ENCODE results near the gene NAT9. TPM values are rescaled to one million over a fixed set of nuclear protein-coding genes. Genes with fewer than 3 reads are reported as not detected.

The NAT9 gene
- total and polyA plus RNA-seq, 7 experiments from 2014 or later: 16.8 to 78.8 (median 53.9) TPM

DNA sequence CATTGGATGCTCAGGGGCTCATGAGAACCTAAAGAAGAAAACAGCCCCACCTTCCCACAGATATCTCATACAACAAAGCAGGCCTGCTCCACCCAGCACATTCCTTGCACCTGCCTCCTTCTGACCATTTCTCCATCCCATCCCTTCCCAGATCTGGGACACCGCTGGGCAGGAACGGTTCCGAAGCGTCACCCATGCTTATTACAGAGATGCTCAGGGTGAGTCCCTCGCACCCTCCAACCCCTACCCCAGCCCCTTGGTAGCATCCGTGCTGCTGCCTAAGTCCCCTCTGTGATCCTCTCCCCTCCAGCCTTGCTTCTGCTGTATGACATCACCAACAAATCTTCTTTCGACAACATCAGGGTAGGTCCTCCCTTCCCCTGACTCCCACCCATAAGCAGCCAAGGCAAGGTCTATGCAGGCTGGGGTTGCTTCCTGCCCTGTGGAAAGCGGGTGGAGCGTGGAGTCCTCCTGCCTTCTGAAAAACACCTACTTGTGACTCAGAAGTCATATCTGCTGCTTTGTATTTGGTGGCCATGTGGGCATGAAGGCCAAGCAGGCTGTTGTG is 33.1 kb downstream of the NAT9 start:
- ATAC-seq (no peak), DNase-seq (no peak)
- no peaks in the 10 kb centered on the region for H3K27me3 ChIP-seq (ENCODE audit: control insufficient read depth in 2 of 2, insufficient read depth in 2 of 2, low read length in 2 of 2)
- peak overlapping the region; percentile 88 to 99 (median 95) for H3K27ac Mint-ChIP-seq
- peaks cover 68 to 93% (median 85%) of the 10 kb centered on the region in 7 donors for H3K4me1 Mint-ChIP-seq
- no peaks in the 10 kb centered on the region for H3K36me3 ChIP-seq (ENCODE audit: control insufficient read depth in 2 of 3, insufficient read depth in 3 of 3, low read length in 3 of 3)
- no peaks in the 10 kb centered on the region for H3K9me3 ChIP-seq (ENCODE audit: control insufficient read depth in 2 of 3, low read length in 3 of 3)
- H3K27ac ChIP-seq (ENCODE audit: low read depth, low read length): peak overlapping the region; percentile 60
- ChIA-PET CTCF (interaction anchor here (1.0 to 2.5 kb wide), 7 partner anchors 10 to 121 kb away, joined by 3 to 26 read pairs (median 8); no protein-coding TSS in a partner anchor), POLR2A (interaction anchor here (0.7 to 3.2 kb wide), 7 partner anchors 8 to 157 kb away, joined by 3 to 27 read pairs (median 8); no protein-coding TSS in a partner anchor)
- no peaks in the 10 kb centered on the region for H3K27me3 Mint-ChIP-seq
- H3K4me3 Mint-ChIP-seq: peak overlapping the region; percentile 69 to 90 (median 82)
- H3K36me3 Mint-ChIP-seq: peaks cover 0 to 35% (median 0%) of the 10 kb centered on the region in 5 donors
- H3K9me3 Mint-ChIP-seq: peaks cover 0 to 3% (median 0%) of the 10 kb centered on the region in 11 donors
- intact Hi-C loops (cut with micrococcal nuclease): loop anchor here in 1 of 2 donors (5.0 to 10.0 kb wide), 2 partner anchors 214 to 442 kb away; partner anchors contain the start of gene SUMO2
- H3K4me1 ChIP-seq (ENCODE audit: control insufficient read depth in 2 of 2, insufficient read depth in 2 of 2, low read length in 2 of 2): peaks cover 85 to 88% of the 10 kb centered on the region in 2 donors
- H3K4me3 ChIP-seq (ENCODE audit: low read length): peak overlapping the region; percentile 19

- Mint-ChIP-seq H3K4me1 (peaks cover 71 to 93% (median 82%) of the 10 kb centered on the region in 7 donors), H3K4me3 (peak overlapping the region; percentile 64 to 90 (median 84)), H3K9me3 (peaks cover 0 to 2% (median 0%) of the 10 kb centered on the region in 11 donors), H3K27ac (peak overlapping the region; percentile 88 to 99 (median 95)), H3K36me3 (peaks cover 0 to 35% (median 0%) of the 10 kb centered on the region in 5 donors), H3K27me3 (no peaks in the 10 kb centered on the region)
- Histone ChIP-seq H3K4me1 (ENCODE audit: control insufficient read depth in 2 of 2, insufficient read depth in 2 of 2, low read length in 2 of 2) (peaks cover 80 to 83% of the 10 kb centered on the region in 2 donors), H3K27me3 (ENCODE audit: control insufficient read depth in 2 of 2, insufficient read depth in 2 of 2, low read length in 2 of 2) (no peaks in the 10 kb centered on the region), H3K4me3 (ENCODE audit: low read length) (peak overlapping the region; percentile 10), H3K27ac (ENCODE audit: low read depth, low read length) (peak overlapping the region; percentile 63), H3K9me3 (ENCODE audit: control insufficient read depth in 2 of 3, low read length in 3 of 3) (no peaks in the 10 kb centered on the region), H3K36me3 (ENCODE audit: control insufficient read depth in 2 of 3, insufficient read depth in 3 of 3, low read length in 3 of 3) (no peaks in the 10 kb centered on the region)
- intact Hi-C loops (cut with micrococcal nuclease): loop anchor here in 1 of 2 donors (5.0 to 10.0 kb wide), 2 partner anchors 215 to 443 kb away; partner anchors contain the start of gene SUMO2
- DNase-seq: peak in 5 of 9 donors; percentile 42 to 65 (median 45)
- peak; percentile 17 for ATAC-seq
- ChIA-PET POLR2A (interaction anchor here (0.7 to 3.2 kb wide), 8 partner anchors 9 to 158 kb away, joined by 3 to 27 read pairs (median 8); partner anchors contain the start of gene NAT9), CTCF (interaction anchor here (0.6 to 2.5 kb wide), 10 partner anchors 11 to 585 kb away, joined by 3 to 26 read pairs (median 6); no protein-coding TSS in a partner anchor)
Measured at GRCh38 chr17:74742153-74742515, 34.0 kb downstream of the NAT9 start.

GRCh38 chr17:74740641-74741387 is 35.3 kb downstream of the NAT9 start:
- peaks cover 69 to 86% (median 75%) of the 10 kb centered on the region in 7 donors for H3K4me1 Mint-ChIP-seq
- Histone ChIP-seq H3K27me3 (ENCODE audit: control insufficient read depth in 2 of 2, insufficient read depth in 2 of 2, low read length in 2 of 2) (no peaks in the 10 kb centered on the region), H3K4me3 (ENCODE audit: low read length) (no peak overlapping the region), H3K9me3 (ENCODE audit: control insufficient read depth in 2 of 3, low read length in 3 of 3) (no peaks in the 10 kb centered on the region), H3K4me1 (ENCODE audit: control insufficient read depth in 2 of 2, insufficient read depth in 2 of 2, low read length in 2 of 2) (peaks cover 75 to 76% of the 10 kb centered on the region in 2 donors), H3K36me3 (ENCODE audit: control insufficient read depth in 2 of 3, insufficient read depth in 3 of 3, low read length in 3 of 3) (no peaks in the 10 kb centered on the region), H3K27ac (ENCODE audit: low read depth, low read length) (peak overlapping the region; percentile 63)
- no peak for DNase-seq
- peaks cover 0 to 31% (median 0%) of the 10 kb centered on the region in 5 donors for H3K36me3 Mint-ChIP-seq
- peak overlapping the region; percentile 86 to 99 (median 94) for H3K27ac Mint-ChIP-seq
- no peak for ATAC-seq
- intact Hi-C loops (cut with micrococcal nuclease): loop anchor here in 1 of 2 donors (5.0 to 10.0 kb wide), 2 partner anchors 216 to 444 kb away; partner anchors contain the start of gene SUMO2
- peak overlapping the region in 6 of 10 donors; percentile 77 to 90 (median 85) for H3K4me3 Mint-ChIP-seq
- peaks cover 0 to 2% (median 0%) of the 10 kb centered on the region in 11 donors for H3K9me3 Mint-ChIP-seq
- ChIA-PET CTCF (interaction anchor here (0.7 to 2.5 kb wide), 11 partner anchors 9 to 123 kb away, joined by 3 to 26 read pairs (median 3); no protein-coding TSS in a partner anchor), POLR2A (interaction anchor here (1.3 to 3.2 kb wide), 6 partner anchors 9 to 41 kb away, joined by 3 to 27 read pairs (median 14); no protein-coding TSS in a partner anchor)
- H3K27me3 Mint-ChIP-seq: peaks cover 0 to 4% (median 0%) of the 10 kb centered on the region in 5 donors

DNA sequence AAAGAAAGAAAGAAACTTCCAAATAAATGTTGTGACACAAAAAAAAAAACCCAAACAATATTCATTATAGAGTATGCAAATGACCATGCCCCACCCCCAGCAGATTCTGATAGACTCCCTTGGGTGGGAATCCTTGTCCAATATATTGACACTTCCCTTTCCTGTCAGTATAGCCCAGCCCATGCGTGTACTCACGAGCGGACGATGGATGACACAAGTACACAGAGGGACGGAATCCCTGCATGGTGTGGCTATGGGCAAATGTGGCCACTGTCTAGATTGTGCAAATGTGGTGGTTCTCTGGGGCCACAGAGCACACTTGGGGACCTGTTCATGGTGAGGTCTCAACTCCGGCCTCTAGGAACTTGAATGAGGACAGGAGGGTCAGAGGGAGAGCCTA is 36.0 kb downstream of the NAT9 start:
- POLR2A ChIA-PET: interaction anchor here (3.2 to 4.6 kb wide), 3 partner anchors 10 to 36 kb away, joined by 21 to 54 read pairs (median 32); partner anchors contain the start of gene NAT9
- H3K4me3 Mint-ChIP-seq: peak overlapping the region in 9 of 10 donors; percentile 45 to 90 (median 51)
- H3K4me1 Mint-ChIP-seq: peaks cover 69 to 85% (median 75%) of the 10 kb centered on the region in 7 donors
- peak overlapping the region; percentile 78 to 99 (median 88) for H3K27ac Mint-ChIP-seq
- intact Hi-C loops (cut with micrococcal nuclease): loop anchor here in 1 of 2 donors (5.0 to 10.0 kb wide), 2 partner anchors 217 to 445 kb away; partner anchors contain the start of gene SUMO2
- H3K27ac ChIP-seq (ENCODE audit: low read depth, low read length): peak overlapping the region; percentile 63
- CTCF ChIA-PET: interaction anchor here (4.1 kb wide), 1 partner anchor 35 kb away, joined by 18 read pairs; the partner anchor contains the start of gene NAT9
- ATAC-seq (no peak), DNase-seq (no peak)
- H3K9me3 Mint-ChIP-seq: peaks cover 0 to 2% (median 0%) of the 10 kb centered on the region in 11 donors
- no peaks in the 10 kb centered on the region for H3K9me3 ChIP-seq (ENCODE audit: control insufficient read depth in 2 of 3, low read length in 3 of 3)
- no peaks in the 10 kb centered on the region for H3K36me3 ChIP-seq (ENCODE audit: control insufficient read depth in 2 of 3, insufficient read depth in 3 of 3, low read length in 3 of 3)
- no peaks in the 10 kb centered on the region for H3K27me3 ChIP-seq (ENCODE audit: control insufficient read depth in 2 of 2, insufficient read depth in 2 of 2, low read length in 2 of 2)
- H3K4me1 ChIP-seq (ENCODE audit: control insufficient read depth in 2 of 2, insufficient read depth in 2 of 2, low read length in 2 of 2): peaks cover 72 to 74% of the 10 kb centered on the region in 2 donors
- peaks cover 0 to 31% (median 0%) of the 10 kb centered on the region in 5 donors for H3K36me3 Mint-ChIP-seq
- H3K4me3 ChIP-seq (ENCODE audit: low read length): no peak overlapping the region
- H3K27me3 Mint-ChIP-seq: peaks cover 0 to 4% (median 0%) of the 10 kb centered on the region in 5 donors

DNA sequence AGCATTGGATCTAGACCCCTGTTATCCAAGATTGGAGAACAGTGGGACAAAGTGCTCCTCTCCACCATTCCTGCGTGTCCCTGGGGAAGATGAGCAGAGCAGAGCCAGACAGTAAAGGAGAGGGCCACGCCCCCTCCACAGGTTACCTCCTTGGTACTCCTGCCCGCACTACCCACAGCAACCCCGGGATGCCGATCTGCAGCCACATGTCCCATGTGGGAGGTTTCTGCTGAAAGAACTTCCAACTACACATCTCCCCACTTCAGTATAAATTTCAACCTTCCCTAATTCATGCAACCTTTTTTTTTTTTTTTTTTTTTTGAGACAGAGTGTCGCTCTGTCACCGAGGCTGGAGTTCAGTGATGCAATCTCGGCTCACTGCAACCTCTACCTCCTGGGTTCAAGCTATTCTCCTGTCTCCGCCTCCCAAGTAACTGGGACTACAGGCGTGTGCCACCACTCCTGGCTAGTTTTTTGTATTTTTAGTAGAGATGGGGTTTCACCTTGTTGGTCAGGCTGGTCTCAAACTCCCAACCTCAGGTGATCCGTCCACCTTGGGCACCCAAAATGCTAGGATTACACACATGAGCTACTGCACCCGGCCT is 36.8 kb downstream of the NAT9 start:
- Histone ChIP-seq H3K9me3 (ENCODE audit: control insufficient read depth in 2 of 3, low read length in 3 of 3) (no peaks in the 10 kb centered on the region), H3K4me1 (ENCODE audit: control insufficient read depth in 2 of 2, insufficient read depth in 2 of 2, low read length in 2 of 2) (peaks cover 65 to 66% of the 10 kb centered on the region in 2 donors), H3K4me3 (ENCODE audit: low read length) (peak overlapping the region; percentile 33), H3K27me3 (ENCODE audit: control insufficient read depth in 2 of 2, insufficient read depth in 2 of 2, low read length in 2 of 2) (no peaks in the 10 kb centered on the region), H3K27ac (ENCODE audit: low read depth, low read length) (peak overlapping the region; percentile 71), H3K36me3 (ENCODE audit: control insufficient read depth in 2 of 3, insufficient read depth in 3 of 3, low read length in 3 of 3) (no peaks in the 10 kb centered on the region)
- peak overlapping the region; percentile 46 to 99 (median 93) for H3K27ac Mint-ChIP-seq
- peaks cover 68 to 81% (median 76%) of the 10 kb centered on the region in 7 donors for H3K4me1 Mint-ChIP-seq
- ChIA-PET CTCF (interaction anchor here (1.2 to 6.7 kb wide), 9 partner anchors 7 to 124 kb away, joined by 3 to 166 read pairs (median 18); partner anchors contain the start of gene NAT9), POLR2A (interaction anchor here (0.6 to 4.6 kb wide), 5 partner anchors 11 to 126 kb away, joined by 4 to 54 read pairs (median 20); partner anchors contain the start of gene NAT9)
- ATAC-seq (no peak), DNase-seq (no peak)
- H3K4me3 Mint-ChIP-seq: peak overlapping the region; percentile 85 to 97 (median 92)
- peaks cover 0 to 2% (median 0%) of the 10 kb centered on the region in 11 donors for H3K9me3 Mint-ChIP-seq
- intact Hi-C loops (cut with micrococcal nuclease): loop anchor here (2.0 to 10.0 kb wide), 3 partner anchors 55 to 133 kb away; partner anchors contain the start of gene FDXR (in 1 of the 2)
- H3K36me3 Mint-ChIP-seq: peaks cover 0 to 26% (median 0%) of the 10 kb centered on the region in 5 donors
- peaks cover 0 to 11% (median 0%) of the 10 kb centered on the region in 5 donors for H3K27me3 Mint-ChIP-seq
